ENCODE measurements around the gene FAM234B. TPM values are rescaled to one million over a fixed set of nuclear protein-coding genes. Genes with fewer than 3 reads are reported as not detected.
"Not testable (repeated sequence)": the region's sequence is repeated elsewhere in the genome, so short reads cannot be mapped to it uniquely, and the experiment has no call there.

Gene FAM234B
- total RNA-seq, 4 donors from 2014 or later = 19.3 to 41.4 (median 25.6) TPM

DNA sequence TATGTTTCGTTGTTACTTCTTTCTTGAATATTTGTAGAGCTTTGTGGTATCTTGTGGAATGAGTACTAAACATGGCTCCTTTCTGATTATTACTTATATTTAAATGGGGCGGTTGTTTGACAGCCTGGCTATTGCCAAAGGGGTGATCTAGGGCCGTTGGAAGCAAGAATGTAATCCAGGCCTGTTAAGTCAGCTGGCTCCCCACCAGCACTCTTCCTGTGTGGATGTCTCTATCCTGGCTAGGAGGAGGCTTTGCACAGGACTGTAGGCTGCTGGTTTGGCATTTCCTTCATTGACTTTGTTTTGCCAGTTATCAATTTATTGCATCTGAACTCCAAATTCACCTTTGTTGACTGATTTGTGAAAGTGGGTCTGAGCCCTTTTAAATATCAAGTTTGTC is 5.6 kb downstream of the FAM234B start:
- 44 to 59% methylated on average over 3 of the region's 3 CpGs for WGBS, 2 donors
- no peak for DNase-seq (ENCODE audit: low spot score in 2 of 2)
- TF ChIP-seq, protein P1, sequence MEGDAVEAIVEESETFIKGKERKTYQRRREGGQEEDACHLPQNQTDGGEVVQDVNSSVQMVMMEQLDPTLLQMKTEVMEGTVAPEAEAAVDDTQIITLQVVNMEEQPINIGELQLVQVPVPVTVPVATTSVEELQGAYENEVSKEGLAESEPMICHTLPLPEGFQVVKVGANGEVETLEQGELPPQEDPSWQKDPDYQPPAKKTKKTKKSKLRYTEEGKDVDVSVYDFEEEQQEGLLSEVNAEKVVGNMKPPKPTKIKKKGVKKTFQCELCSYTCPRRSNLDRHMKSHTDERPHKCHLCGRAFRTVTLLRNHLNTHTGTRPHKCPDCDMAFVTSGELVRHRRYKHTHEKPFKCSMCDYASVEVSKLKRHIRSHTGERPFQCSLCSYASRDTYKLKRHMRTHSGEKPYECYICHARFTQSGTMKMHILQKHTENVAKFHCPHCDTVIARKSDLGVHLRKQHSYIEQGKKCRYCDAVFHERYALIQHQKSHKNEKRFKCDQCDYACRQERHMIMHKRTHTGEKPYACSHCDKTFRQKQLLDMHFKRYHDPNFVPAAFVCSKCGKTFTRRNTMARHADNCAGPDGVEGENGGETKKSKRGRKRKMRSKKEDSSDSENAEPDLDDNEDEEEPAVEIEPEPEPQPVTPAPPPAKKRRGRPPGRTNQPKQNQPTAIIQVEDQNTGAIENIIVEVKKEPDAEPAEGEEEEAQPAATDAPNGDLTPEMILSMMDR (IDR thresholded peaks at IDR 0.05) = no peak
- no peak for TF ChIP-seq POLR2A (IDR thresholded peaks at IDR 0.05)
- no peak overlapping the region for H3K4me3 ChIP-seq (ENCODE audit: low read depth, poor library complexity, severe bottlenecking)
- intact Hi-C loops (cut with DNase I; ENCODE audit: low total_unique reads) = no loop called here

DNA sequence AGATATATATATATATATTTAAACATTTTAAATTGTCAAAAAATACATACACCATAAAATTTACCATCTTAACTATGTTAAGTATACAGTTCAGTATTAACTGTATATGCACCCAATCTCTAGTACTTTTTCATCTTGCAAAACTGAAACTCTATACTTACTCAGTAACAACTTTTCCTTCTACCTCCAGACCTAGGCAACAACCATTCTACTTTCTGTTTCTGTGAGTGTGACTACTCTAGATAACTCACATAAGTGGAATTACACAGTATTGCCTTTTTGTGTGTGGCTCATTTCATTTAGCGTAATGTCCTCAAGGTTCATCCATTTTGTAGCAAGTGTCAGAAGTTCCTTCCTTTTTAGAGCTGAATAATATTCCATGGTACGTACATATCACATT is 8.2 kb downstream of the FAM234B start:
- H3K4me3 ChIP-seq (ENCODE audit: low read depth, poor library complexity, severe bottlenecking) = no peak overlapping the region
- TF ChIP-seq, protein P1 (IDR thresholded peaks at IDR 0.05) = no peak
- no peak for DNase-seq (ENCODE audit: low spot score in 2 of 2)
- WGBS, 2 donors = 50% methylated on average over 2 of the region's 2 CpGs
- intact Hi-C loops (cut with DNase I; ENCODE audit: low total_unique reads) = no loop called here

DNA sequence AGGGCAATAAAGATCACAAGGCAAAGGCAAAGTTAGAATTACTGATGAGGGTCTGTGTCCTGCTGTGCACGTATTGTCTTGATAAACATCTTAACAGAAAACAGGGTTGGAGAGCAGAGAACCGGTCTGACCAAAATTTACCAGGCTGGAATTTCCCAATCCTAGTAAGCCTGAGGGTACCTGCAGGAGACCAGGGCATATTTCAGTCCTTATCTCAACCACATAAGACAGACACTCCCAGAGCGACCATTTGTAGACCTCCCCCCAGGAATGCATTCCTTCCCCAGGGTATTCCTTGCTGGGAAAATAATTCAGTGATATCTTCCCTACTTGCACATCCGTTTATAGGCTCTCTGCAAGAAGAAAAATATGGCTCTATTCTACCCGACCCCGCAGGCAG is 9.4 kb downstream of the FAM234B start:
- H3K4me3 ChIP-seq (ENCODE audit: low read depth, poor library complexity, severe bottlenecking); intact Hi-C loops (cut with DNase I; ENCODE audit: low total_unique reads); DNase-seq (ENCODE audit: low spot score in 2 of 2): not testable (repeated sequence)
- 76 to 82% methylated on average over 6 of the region's 6 CpGs for WGBS, 2 donors

DNA sequence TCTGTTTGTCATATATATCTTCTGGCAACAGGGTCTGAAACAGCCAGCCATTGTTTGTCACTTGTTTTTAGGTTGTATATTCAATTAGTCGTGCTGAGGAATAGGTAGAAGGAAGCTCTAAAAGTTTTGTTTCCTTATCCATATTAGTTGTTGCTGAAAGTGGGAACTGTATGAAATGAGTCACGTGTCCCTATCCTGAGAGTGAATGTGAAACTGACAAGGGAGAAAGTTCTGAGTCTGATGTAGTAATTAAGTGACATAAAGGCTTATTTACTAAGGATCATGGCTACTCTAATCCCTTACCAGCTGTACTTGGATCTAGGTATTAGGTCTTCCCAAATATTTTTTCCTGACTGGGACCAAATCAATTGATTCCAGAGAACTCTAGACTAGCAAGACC is 16.4 kb downstream of the FAM234B start:
- intact Hi-C loops (cut with DNase I; ENCODE audit: low total_unique reads) = no loop called here
- DNase-seq (ENCODE audit: low spot score in 2 of 2) = no peak
- TF ChIP-seq, protein P1 (IDR thresholded peaks at IDR 0.05) = no peak
- no peak for TF ChIP-seq POLR2A (IDR thresholded peaks at IDR 0.05)
- 79 to 91% methylated on average over 2 of the region's 2 CpGs for WGBS, 2 donors
- no peak overlapping the region for H3K4me3 ChIP-seq (ENCODE audit: low read depth, poor library complexity, severe bottlenecking)

DNA sequence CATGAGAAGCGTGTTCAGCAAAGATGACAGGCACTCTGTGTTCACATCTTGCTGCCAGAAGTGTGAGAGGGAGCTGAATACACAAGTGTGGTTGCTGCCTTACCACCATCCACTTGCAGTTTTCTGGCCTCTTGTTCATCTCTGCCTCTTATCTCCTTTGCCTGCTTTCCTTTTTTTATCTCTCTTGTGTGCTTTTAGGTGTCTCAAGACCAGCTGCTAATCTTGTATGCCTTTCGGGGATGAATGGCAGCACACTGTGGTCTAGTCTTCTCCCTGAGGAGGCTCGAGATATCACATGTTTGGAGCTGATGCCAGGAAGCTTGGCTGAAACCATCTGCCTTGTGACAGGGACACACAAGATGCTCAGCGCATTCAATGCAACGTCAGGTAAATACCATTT is 17.2 kb downstream of the FAM234B start:
- WGBS, 2 donors = 84 to 88% methylated on average over 5 of the region's 5 CpGs
- intact Hi-C loops (cut with DNase I; ENCODE audit: low total_unique reads) = no loop called here
- DNase-seq (ENCODE audit: low spot score in 2 of 2) = no peak
- TF ChIP-seq, protein P1 (IDR thresholded peaks at IDR 0.05) = no peak
- no peak for TF ChIP-seq POLR2A (IDR thresholded peaks at IDR 0.05)
- no peak overlapping the region for H3K4me3 ChIP-seq (ENCODE audit: low read depth, poor library complexity, severe bottlenecking)

DNA sequence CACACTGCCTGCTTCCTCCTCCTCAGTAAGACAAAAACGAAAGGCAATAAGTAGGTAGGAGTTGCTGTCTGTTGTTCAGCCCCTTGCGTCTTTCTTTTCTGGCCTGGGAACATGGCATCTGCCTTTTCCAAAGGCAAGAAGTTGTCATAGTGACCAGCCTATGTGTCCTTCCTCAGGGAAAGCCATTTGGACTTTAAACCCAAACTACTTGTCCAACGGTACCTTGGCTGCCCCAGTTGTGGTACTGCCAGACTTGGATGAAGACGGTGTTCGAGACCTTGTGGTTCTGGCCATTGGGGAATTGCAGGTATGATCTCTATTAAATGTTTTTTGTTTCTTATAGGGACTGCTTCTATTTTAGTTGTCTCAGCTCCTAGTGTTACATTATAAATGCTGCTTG is 18.5 kb downstream of the FAM234B start:
- WGBS, 2 donors = 93 to 97% methylated on average over 5 of the region's 5 CpGs
- intact Hi-C loops (cut with DNase I; ENCODE audit: low total_unique reads) = no loop called here
- TF ChIP-seq, protein P1 (IDR thresholded peaks at IDR 0.05) = no peak
- no peak for TF ChIP-seq POLR2A (IDR thresholded peaks at IDR 0.05)
- H3K4me3 ChIP-seq (ENCODE audit: low read depth, poor library complexity, severe bottlenecking) = no peak overlapping the region
- DNase-seq (ENCODE audit: low spot score in 2 of 2) = no peak
